ENCODE measurements around the gene KLHL40. TPM values are rescaled to one million over a fixed set of nuclear protein-coding genes. Genes with fewer than 3 reads are reported as not detected.

KLHL40 gene
- total RNA-seq, 1 experiment from 2014 or later: not detected

DNA sequence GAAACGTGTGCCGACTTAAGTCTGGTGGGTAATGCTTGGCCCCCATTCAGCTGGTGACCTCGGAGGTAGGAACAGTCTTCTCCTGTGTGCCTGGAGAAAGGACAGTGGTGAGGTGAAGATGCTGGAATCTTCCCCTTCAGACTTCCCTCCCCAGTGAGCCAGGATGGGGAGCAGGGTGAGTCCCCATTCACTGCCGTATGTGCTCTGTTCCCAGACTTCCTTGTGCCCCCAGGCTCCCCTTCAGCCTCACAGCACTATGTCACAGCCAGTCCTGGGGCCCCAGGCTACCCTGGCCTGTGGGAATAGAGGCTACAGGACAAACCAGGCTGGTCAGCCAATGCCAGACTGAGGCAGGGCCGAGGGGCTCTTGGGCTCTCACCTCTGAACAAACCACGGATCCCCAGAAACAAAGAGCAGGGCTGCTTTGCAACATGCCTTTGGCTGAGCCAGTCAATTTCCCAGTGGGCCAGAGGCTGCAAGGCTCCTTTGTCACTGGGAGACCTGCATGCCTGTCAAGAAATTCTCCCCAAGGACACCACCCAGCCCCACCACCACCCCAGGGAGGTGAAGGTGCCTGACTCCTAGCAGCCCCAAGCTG lies 49.0 kb downstream of the KLHL40 start:
- Histone ChIP-seq H3K27ac (ENCODE audit: low read depth, low read length, poor library complexity, severe bottlenecking) (no peak overlapping the region), H3K9me3 (ENCODE audit: low read depth, low read length, poor library complexity, severe bottlenecking) (no peaks in the 10 kb centered on the region), H3K4me3 (ENCODE audit: low read depth, low read length, poor library complexity, severe bottlenecking) (no peak overlapping the region), H3K36me3 (ENCODE audit: insufficient read depth, low read length, poor library complexity, severe bottlenecking) (no peaks in the 10 kb centered on the region), H3K27me3 (replicated peaks; ENCODE audit: insufficient read depth, low read depth, low read length, poor library complexity) (no peaks in the 10 kb centered on the region), H3K4me1 (ENCODE audit: insufficient read depth, low read length, poor library complexity, severe bottlenecking) (no peaks in the 10 kb centered on the region)
- intact Hi-C loops (cut with micrococcal nuclease; ENCODE audit: unreplicated experiment): no loop called here
- TF ChIP-seq, protein P1, sequence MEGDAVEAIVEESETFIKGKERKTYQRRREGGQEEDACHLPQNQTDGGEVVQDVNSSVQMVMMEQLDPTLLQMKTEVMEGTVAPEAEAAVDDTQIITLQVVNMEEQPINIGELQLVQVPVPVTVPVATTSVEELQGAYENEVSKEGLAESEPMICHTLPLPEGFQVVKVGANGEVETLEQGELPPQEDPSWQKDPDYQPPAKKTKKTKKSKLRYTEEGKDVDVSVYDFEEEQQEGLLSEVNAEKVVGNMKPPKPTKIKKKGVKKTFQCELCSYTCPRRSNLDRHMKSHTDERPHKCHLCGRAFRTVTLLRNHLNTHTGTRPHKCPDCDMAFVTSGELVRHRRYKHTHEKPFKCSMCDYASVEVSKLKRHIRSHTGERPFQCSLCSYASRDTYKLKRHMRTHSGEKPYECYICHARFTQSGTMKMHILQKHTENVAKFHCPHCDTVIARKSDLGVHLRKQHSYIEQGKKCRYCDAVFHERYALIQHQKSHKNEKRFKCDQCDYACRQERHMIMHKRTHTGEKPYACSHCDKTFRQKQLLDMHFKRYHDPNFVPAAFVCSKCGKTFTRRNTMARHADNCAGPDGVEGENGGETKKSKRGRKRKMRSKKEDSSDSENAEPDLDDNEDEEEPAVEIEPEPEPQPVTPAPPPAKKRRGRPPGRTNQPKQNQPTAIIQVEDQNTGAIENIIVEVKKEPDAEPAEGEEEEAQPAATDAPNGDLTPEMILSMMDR (conservative IDR thresholded peaks at IDR 0.05; ENCODE audit: low read depth, low read length): no peak
- TF ChIP-seq EZH2 (IDR thresholded peaks at IDR 0.05; ENCODE audit: borderline replicate concordance, low read depth, low read length, poor library complexity, severe bottlenecking): no peak
- no peak for DNase-seq (ENCODE audit: low spot score)
- POLR2A ChIA-PET (ENCODE audit: low non-redundant PET): no interaction called here
- CTCF ChIA-PET: no interaction called here
- BruUV-seq (replicated peaks): no TSS peak

DNA sequence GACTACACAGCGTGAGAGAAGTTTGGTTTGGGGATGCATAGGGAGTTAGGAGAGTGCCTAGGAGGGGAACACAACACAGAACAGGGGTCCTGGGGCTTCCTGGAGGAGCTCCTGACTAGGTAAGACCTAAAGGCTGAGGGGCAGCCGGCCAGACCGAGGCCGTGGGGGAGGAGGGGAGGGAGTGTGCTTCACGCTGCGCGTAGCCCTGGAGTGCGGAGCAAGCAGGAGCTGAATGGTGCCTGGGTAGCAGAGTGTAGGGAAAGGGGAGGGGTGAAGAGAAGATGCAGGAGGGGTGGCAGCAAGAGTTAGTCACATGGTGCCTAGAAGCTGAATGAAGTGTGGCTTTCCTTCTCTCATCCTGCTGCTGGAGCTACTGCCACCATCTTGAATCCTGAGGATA lies 49.7 kb downstream of the KLHL40 start:
- Histone ChIP-seq H3K27me3 (replicated peaks; ENCODE audit: insufficient read depth, low read depth, low read length, poor library complexity) (no peaks in the 10 kb centered on the region), H3K4me3 (ENCODE audit: low read depth, low read length, poor library complexity, severe bottlenecking) (no peak overlapping the region), H3K27ac (ENCODE audit: low read depth, low read length, poor library complexity, severe bottlenecking) (no peak overlapping the region), H3K36me3 (ENCODE audit: insufficient read depth, low read length, poor library complexity, severe bottlenecking) (no peaks in the 10 kb centered on the region), H3K4me1 (ENCODE audit: insufficient read depth, low read length, poor library complexity, severe bottlenecking) (no peaks in the 10 kb centered on the region), H3K9me3 (ENCODE audit: low read depth, low read length, poor library complexity, severe bottlenecking) (no peaks in the 10 kb centered on the region)
- ChIA-PET POLR2A (ENCODE audit: low non-redundant PET) (no interaction called here), CTCF (no interaction called here)
- TF ChIP-seq, protein P1 (conservative IDR thresholded peaks at IDR 0.05; ENCODE audit: low read depth, low read length): no peak
- TF ChIP-seq EZH2 (IDR thresholded peaks at IDR 0.05; ENCODE audit: borderline replicate concordance, low read depth, low read length, poor library complexity, severe bottlenecking): no peak
- intact Hi-C loops (cut with micrococcal nuclease; ENCODE audit: unreplicated experiment): no loop called here
- BruUV-seq (replicated peaks): no TSS peak
- DNase-seq (ENCODE audit: low spot score): no peak

DNA sequence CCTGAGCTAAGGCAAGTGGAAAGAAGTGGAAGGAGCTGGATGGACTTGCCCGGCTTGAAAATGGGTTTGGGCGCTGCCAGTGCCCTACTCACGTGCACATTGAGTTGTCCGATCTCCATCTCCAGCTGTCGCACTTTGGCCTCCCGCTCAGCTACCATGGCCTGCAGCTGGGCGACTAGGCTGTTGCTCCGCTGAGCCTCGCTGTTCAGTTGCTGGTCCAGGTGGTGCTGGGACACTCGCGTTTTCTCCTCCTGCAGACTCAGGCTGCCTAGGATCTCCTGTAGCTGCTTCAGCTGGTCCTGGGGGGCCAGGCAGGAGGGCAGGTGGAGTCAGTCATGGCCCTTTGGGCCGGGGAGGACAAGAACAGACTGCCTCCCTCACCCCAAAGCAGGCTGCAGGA lies 50.3 kb downstream of the KLHL40 start:
- ChIA-PET POLR2A (ENCODE audit: low non-redundant PET) (no interaction called here), CTCF (no interaction called here)
- H3K4me3 ChIP-seq (ENCODE audit: low read depth, low read length, poor library complexity, severe bottlenecking): no peak overlapping the region
- TF ChIP-seq EZH2 (IDR thresholded peaks at IDR 0.05; ENCODE audit: borderline replicate concordance, low read depth, low read length, poor library complexity, severe bottlenecking): no peak
- TF ChIP-seq, protein P1 (conservative IDR thresholded peaks at IDR 0.05; ENCODE audit: low read depth, low read length): no peak
- no peaks in the 10 kb centered on the region for H3K36me3 ChIP-seq (ENCODE audit: insufficient read depth, low read length, poor library complexity, severe bottlenecking)
- DNase-seq (ENCODE audit: low spot score): no peak
- intact Hi-C loops (cut with micrococcal nuclease; ENCODE audit: unreplicated experiment): no loop called here
- H3K27ac ChIP-seq (ENCODE audit: low read depth, low read length, poor library complexity, severe bottlenecking): no peak overlapping the region
- no TSS peak for BruUV-seq (replicated peaks)
- H3K9me3 ChIP-seq (ENCODE audit: low read depth, low read length, poor library complexity, severe bottlenecking): no peaks in the 10 kb centered on the region
- H3K27me3 ChIP-seq (replicated peaks; ENCODE audit: insufficient read depth, low read depth, low read length, poor library complexity): no peaks in the 10 kb centered on the region
- H3K4me1 ChIP-seq (ENCODE audit: insufficient read depth, low read length, poor library complexity, severe bottlenecking): no peaks in the 10 kb centered on the region
